Endodermal cell (in vitro differentiated cells): ENCODE data around the gene IDNK. TPM values are rescaled to one million over a fixed set of nuclear protein-coding genes. Genes with fewer than 3 reads are reported as not detected.

Source experiments
- DNase-seq: peaks from one replicate; pipeline ENCODE4 v3.0.0-alpha.2; 2017
- H3K27ac ChIP-seq: 2 replicates; pipeline ENCODE4 v1.5.1; 2013; ENCODE audit warnings: mild to moderate bottlenecking, low read depth, low read length, moderate library complexity
- H3K27me3 ChIP-seq: 2 replicates; pipeline ENCODE4 v1.6.1; 2013; ENCODE audit warnings: mild to moderate bottlenecking, low read length, moderate library complexity; ENCODE audit not compliant: insufficient read depth, control insufficient read depth, poor library complexity, severe bottlenecking
- H3K36me3 ChIP-seq: 2 replicates; pipeline ENCODE4 v1.7.0; 2013; ENCODE audit warnings: mild to moderate bottlenecking, low read length, moderate library complexity; ENCODE audit not compliant: control insufficient read depth, insufficient read depth
- H3K4me1 ChIP-seq: one replicate; pipeline ENCODE4 v1.7.0; 2013; ENCODE audit warnings: low read length; ENCODE audit not compliant: control insufficient read depth, insufficient read depth
- H3K4me3 ChIP-seq: 2 replicates; pipeline ENCODE4 v1.5.1; 2013; ENCODE audit warnings: mild to moderate bottlenecking, low read length, moderate library complexity
- H3K9ac ChIP-seq: 2 replicates; pipeline ENCODE4 v1.6.1; 2013; ENCODE audit warnings: mild to moderate bottlenecking, low read length, moderate library complexity; ENCODE audit not compliant: poor library complexity, severe bottlenecking; ENCODE audit errors: extremely low read depth
- H3K9me3 ChIP-seq: 2 replicates; pipeline ENCODE4 v1.6.1; 2013; ENCODE audit warnings: mild to moderate bottlenecking, low read length, moderate library complexity; ENCODE audit not compliant: control insufficient read depth
- H3K27ac Mint-ChIP-seq: 2 replicates; pipeline ENCODE4 v1.8.0; 2020; ENCODE audit warnings: mixed read lengths
- H3K27me3 Mint-ChIP-seq: 2 replicates; pipeline ENCODE4 v1.8.0; 2021; ENCODE audit warnings: mild to moderate bottlenecking, mixed read lengths; ENCODE audit not compliant: insufficient read depth
- H3K36me3 Mint-ChIP-seq: 2 replicates; pipeline ENCODE4 v1.8.0; 2020; ENCODE audit warnings: low read depth, mixed read lengths
- H3K4me1 Mint-ChIP-seq: 2 replicates; pipeline ENCODE4 v1.8.0; 2020; ENCODE audit warnings: mixed read lengths
- H3K4me3 Mint-ChIP-seq: 2 replicates; pipeline ENCODE4 v1.8.0; 2020; ENCODE audit warnings: mild to moderate bottlenecking, moderate library complexity, mixed read lengths
- H3K9me3 Mint-ChIP-seq: 2 replicates; pipeline ENCODE4 v1.8.0; 2020; ENCODE audit warnings: mild to moderate bottlenecking, mixed read lengths
- CTCF ChIP-seq: fragments of 200-600 bp; sonication (generic); conservative IDR thresholded peaks from 2 replicates; pipeline ENCODE4 v1.5.0; 2021; ENCODE audit warnings: antibody characterized with exemption, mild to moderate bottlenecking
- WGBS, 2 experiments: methylation state at CpG; one replicate each; pipeline versions ENCODE4 v1.1.5 to v1.1.7; 2013; ENCODE audit warnings: missing lambda C conversion rate in 2 of 2, mixed read lengths in 1 of 2; ENCODE audit not compliant: insufficient coverage in 1 of 2, insufficient read length in 1 of 2; 5-methylcytosine and 5-hydroxymethylcytosine counted together
- long read RNA-seq, 4 experiments: library from polyadenylated mRNA in 2 of 4; library from RNA in 1 of 4; library from capped mRNA in 1 of 4; stranded (forward) in 3 of 4; unstranded in 1 of 4; transcript quantifications; one replicate each; pipeline ENCODE4 v2.0.0, GENCODE V29; 2020 to 2021; ENCODE audit warnings: inconsistent platforms in 1 of 4
- polyA plus RNA-seq, 2 experiments: library from polyadenylated mRNA; stranded (reverse); fragments of 50-300 nt; gene quantifications; one replicate each; pipeline ENCODE4 v1.2.3, GENCODE V29; 2013
- total RNA-seq, 2 donors: library from RNA; stranded (reverse); fragmentation: NEBNext Ultra II Directional in 1 of 2; extraction: Animal tissue kit (Norgen Biotek cat#: 25700) in 1 of 2; gene quantifications; 2 replicates in 1 of 2; 3 replicates in 1 of 2; pipeline ENCODE4 v1.2.1, GENCODE V29; 2021

The IDNK gene
- 1 to 10 TPM; 1.6 TPM for total RNA-seq
- polyA plus RNA-seq (2013, experiment 1 of 2) = 1.9 TPM
- 1.5 TPM for polyA plus RNA-seq (2013, experiment 2 of 2)
- long read RNA-seq, experiment 1 = 0 reads
- long read RNA-seq, experiment 2, partial matches to known transcripts = 0 of 8 reads
- long read RNA-seq, experiment 2, other reads (novel, unspliced or antisense) = 6 of 8 reads
- long read RNA-seq, experiment 3, partial matches to known transcripts = 0 of 1 reads
- long read RNA-seq, experiment 3, other reads (novel, unspliced or antisense) = 1 of 1 reads
- long read RNA-seq, experiment 4, partial matches to known transcripts = 0 of 5 reads
- long read RNA-seq, experiment 4, other reads (novel, unspliced or antisense) = 0 of 5 reads

GRCh38 chr9:83622939-83623678 is at the start of gene IDNK:
Gene IDNK, plus strand, starts transcription at chr9:83623143. Its CDS starts 29 bp downstream, at chr9:83623172.
- Mint-ChIP-seq H3K36me3 (no peaks in the 10 kb centered on the region), H3K9me3 (no peaks in the 10 kb centered on the region), H3K4me3 (peak within 1 kb of the TSS; percentile 75), H3K27ac (peak within 1 kb of the TSS; percentile 70), H3K4me1 (peaks cover 17% of the 10 kb centered on the region), H3K27me3 (peaks cover 7% of the 10 kb centered on the region)
- H3K9ac ChIP-seq = peak within 1 kb of the TSS; percentile 44
- TF ChIP-seq CTCF = no peak
- H3K27me3 ChIP-seq = no peaks in the 10 kb centered on the region
- peak; percentile 87 for DNase-seq
- H3K4me3 ChIP-seq = peak within 1 kb of the TSS; percentile 87
- H3K36me3 ChIP-seq = no peaks in the 10 kb centered on the region
- no peaks in the 10 kb centered on the region for H3K9me3 ChIP-seq
- peak within 1 kb of the TSS; percentile 27 for H3K27ac ChIP-seq
- peaks cover 5% of the 10 kb centered on the region for H3K4me1 ChIP-seq
- 0 to 2% methylated on average over 9 to 79 of the region's 79 CpGs for WGBS, 2 experiments

- no peaks in the 10 kb centered on the region for H3K27me3 Mint-ChIP-seq
- Histone ChIP-seq H3K36me3 (no peaks in the 10 kb centered on the region), H3K27ac (no peak overlapping the region), H3K9ac (no peak overlapping the region), H3K27me3 (no peaks in the 10 kb centered on the region), H3K4me1 (no peaks in the 10 kb centered on the region), H3K9me3 (peaks cover 6% of the 10 kb centered on the region), H3K4me3 (no peak overlapping the region)
- H3K9me3 Mint-ChIP-seq = peaks cover 4% of the 10 kb centered on the region
- H3K4me3 Mint-ChIP-seq = no peak overlapping the region
- TF ChIP-seq CTCF = no peak
- H3K36me3 Mint-ChIP-seq = no peaks in the 10 kb centered on the region
- 67% methylated on average over 1 of the region's 1 CpG; no CpG with 5 or more reads in 1 of the 2 experiments for WGBS, 2 experiments
- DNase-seq = no peak
- no peaks in the 10 kb centered on the region for H3K4me1 Mint-ChIP-seq
- H3K27ac Mint-ChIP-seq = no peak overlapping the region
These were observed 48.5 kb upstream of the IDNK start for GRCh38 chr9:83574482-83574881.

GRCh38 chr9:83582029-83582428 is 40.9 kb upstream of the IDNK start:
- no peak for TF ChIP-seq CTCF
- peaks cover 6% of the 10 kb centered on the region for H3K9me3 ChIP-seq
- H3K9me3 Mint-ChIP-seq = peaks cover 6% of the 10 kb centered on the region
- no peak overlapping the region for H3K4me3 Mint-ChIP-seq
- WGBS, 2 experiments = 88% methylated on average over 1 of the region's 1 CpG; no CpG with 5 or more reads in 1 of the 2 experiments
- H3K27me3 Mint-ChIP-seq = no peaks in the 10 kb centered on the region
- H3K4me3 ChIP-seq = no peak overlapping the region
- no peaks in the 10 kb centered on the region for H3K36me3 Mint-ChIP-seq
- H3K9ac ChIP-seq = no peak overlapping the region
- no peaks in the 10 kb centered on the region for H3K36me3 ChIP-seq
- no peak overlapping the region for H3K27ac Mint-ChIP-seq
- DNase-seq = no peak
- no peak overlapping the region for H3K27ac ChIP-seq
- H3K4me1 ChIP-seq = no peaks in the 10 kb centered on the region
- no peaks in the 10 kb centered on the region for H3K4me1 Mint-ChIP-seq
- no peaks in the 10 kb centered on the region for H3K27me3 ChIP-seq
